Activated gamma-delta T cell treated with Interleukin-2 at 50 U/mL for 16 hours (primary cell): Measurements from ENCODE around the gene GNAI2.
"Not testable (repeated sequence)": the region's sequence is repeated elsewhere in the genome, so short reads cannot be mapped to it uniquely, and the experiment has no call there.

Experiments used
- DNase-seq: peaks from one replicate; pipeline ENCODE4 v3.0.0-alpha.2; 2020

The GNAI2 gene

GRCh38 chr3:50267280-50267913 is 31.4 kb downstream of the GNAI2 start:
- DNase-seq, result no peak

- no peak for DNase-seq
Observed at GRCh38 chr3:50268276-50268675, 32.3 kb downstream of the GNAI2 start.

- DNase-seq, result no peak
Observed at GRCh38 chr3:50268703-50269451, 32.9 kb downstream of the GNAI2 start, which contains the start of gene SEMA3B. TSS of gene SEMA3B (plus strand) at chr3:50269147. CDS start at chr3:50269241, 94 bp downstream.

- no peak for DNase-seq
Observed at GRCh38 chr3:50269460-50269859, 33.5 kb downstream of the GNAI2 start.

GRCh38 chr3:50269977-50270413 is 34.0 kb downstream of the GNAI2 start:
- no peak for DNase-seq

- no peak for DNase-seq
Observed at GRCh38 chr3:50270422-50271224, 34.6 kb downstream of the GNAI2 start.

GRCh38 chr3:50271314-50271936 is 35.4 kb downstream of the GNAI2 start:
- DNase-seq, result no peak

- not testable (repeated sequence) for DNase-seq
Observed at GRCh38 chr3:50272538-50272910, 36.5 kb downstream of the GNAI2 start.

GRCh38 chr3:50272911-50273688 is 37.1 kb downstream of the GNAI2 start:
- peak; percentile 87 for DNase-seq

GRCh38 chr3:50273689-50274065 is 37.7 kb downstream of the GNAI2 start:
- no peak for DNase-seq

- DNase-seq, result peak; percentile 57
Observed at GRCh38 chr3:50274371-50275104, 38.5 kb downstream of the GNAI2 start.

- DNase-seq, result no peak
Observed at GRCh38 chr3:50275141-50275995, 39.4 kb downstream of the GNAI2 start.

- DNase-seq, result no peak
Observed at GRCh38 chr3:50275996-50276761, 40.2 kb downstream of the GNAI2 start.

GRCh38 chr3:50276762-50277101 is 40.7 kb downstream of the GNAI2 start:
- no peak for DNase-seq

- DNase-seq, result no peak
Observed at GRCh38 chr3:50278123-50278879, 42.3 kb downstream of the GNAI2 start.

GRCh38 chr3:50278880-50279224 is 42.8 kb downstream of the GNAI2 start, which contains the start of gene LSMEM2:
TSS of gene LSMEM2 (plus strand) at chr3:50279087. CDS start at chr3:50279114, 27 bp downstream.
- no peak for DNase-seq

GRCh38 chr3:50279255-50280016 is 43.4 kb downstream of the GNAI2 start:
- no peak for DNase-seq

- DNase-seq, result not testable (repeated sequence)
Observed at GRCh38 chr3:50284121-50284520, 48.1 kb downstream of the GNAI2 start.
